IPS-18a (cell line): ENCODE data around the gene STK25.
A peak's percentile ranks its signal among the peaks of the same experiment; 100 is the strongest.

ENCODE experiments used
- H3K27ac ChIP-seq: one replicate; pipeline ENCODE4 v1.5.1; 2013; ENCODE audit warnings: low read length
- H3K27me3 ChIP-seq: one replicate; pipeline ENCODE4 v1.6.1; 2013; ENCODE audit warnings: mild to moderate bottlenecking, low read length; ENCODE audit not compliant: control insufficient read depth, insufficient read depth
- H3K36me3 ChIP-seq: one replicate; pipeline ENCODE4 v1.6.1; 2013; ENCODE audit warnings: low read depth, low read length; ENCODE audit not compliant: control insufficient read depth
- H3K4me1 ChIP-seq: one replicate; pipeline ENCODE4 v1.6.1; 2013; ENCODE audit warnings: low read depth, low read length; ENCODE audit not compliant: control insufficient read depth
- H3K4me3 ChIP-seq: one replicate; pipeline ENCODE4 v1.5.1; 2013; ENCODE audit warnings: low read length
- H3K9ac ChIP-seq: one replicate; pipeline ENCODE4 v1.6.1; 2013; ENCODE audit warnings: mild to moderate bottlenecking, low read length, moderate library complexity
- H3K9me3 ChIP-seq: one replicate; pipeline ENCODE4 v1.6.1; 2013; ENCODE audit warnings: low read depth, low read length; ENCODE audit not compliant: control insufficient read depth

The STK25 gene

DNA sequence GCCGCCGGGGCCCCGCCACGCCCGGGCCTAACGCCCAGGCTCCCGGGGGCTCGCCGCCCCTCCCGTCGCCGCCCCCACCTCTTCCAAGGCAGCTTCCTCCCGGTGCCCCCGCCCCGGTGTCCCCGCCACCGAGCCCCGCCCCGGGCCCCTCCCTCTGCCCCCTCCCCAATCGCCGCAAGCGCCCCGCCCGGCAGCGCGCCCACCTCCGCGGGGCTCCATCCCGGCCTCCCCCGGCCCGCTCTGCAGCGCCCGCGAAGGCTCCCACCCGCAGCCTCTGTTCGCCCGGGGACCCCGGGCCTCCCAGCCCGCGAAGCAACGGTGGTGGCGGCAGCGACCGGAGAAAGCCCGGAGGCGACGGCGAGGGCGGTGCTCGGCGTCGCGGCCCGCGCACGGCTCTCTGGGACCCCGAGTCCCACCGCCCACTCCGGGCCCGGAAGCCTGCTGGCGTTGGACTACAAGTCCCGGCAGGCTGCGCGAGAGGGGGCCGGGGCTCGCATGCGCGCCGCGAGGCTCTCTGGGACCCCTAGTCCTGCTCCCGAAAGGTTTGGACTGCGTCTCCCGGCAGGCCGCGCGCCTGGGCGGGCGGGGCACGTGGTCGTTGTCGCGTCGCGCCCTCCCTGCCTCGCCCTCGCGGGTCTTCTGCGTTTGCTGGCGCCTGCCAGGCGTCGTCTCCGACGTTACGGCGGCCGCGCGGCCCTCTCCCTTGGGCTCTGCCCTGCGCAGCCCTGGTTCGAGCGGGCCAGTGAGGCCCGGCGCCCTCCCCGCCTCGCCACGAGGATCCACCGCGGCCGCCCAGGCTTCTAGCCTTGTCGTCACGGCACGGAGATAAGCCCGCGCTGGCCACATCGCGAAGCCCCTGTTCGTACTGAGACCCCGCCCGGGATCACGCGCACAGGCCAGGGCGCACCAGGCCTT, at the start of gene STK25:
Gene STK25, minus strand, starts transcription at position 345 of the 915 bp plus-strand sequence. CDS start 549 bp downstream, outside the sequence.
- peaks cover 3% of the 10 kb centered on the region for H3K36me3 ChIP-seq
- peaks cover 11% of the 10 kb centered on the region for H3K27me3 ChIP-seq
- peaks cover 11% of the 10 kb centered on the region for H3K4me1 ChIP-seq
- no peak within 1 kb of the TSS for H3K27ac ChIP-seq
- peak within 1 kb of the TSS; percentile 62 for H3K9ac ChIP-seq
- peak within 1 kb of the TSS; percentile 77 for H3K4me3 ChIP-seq
- H3K9me3 ChIP-seq = no peaks in the 10 kb centered on the region

DNA sequence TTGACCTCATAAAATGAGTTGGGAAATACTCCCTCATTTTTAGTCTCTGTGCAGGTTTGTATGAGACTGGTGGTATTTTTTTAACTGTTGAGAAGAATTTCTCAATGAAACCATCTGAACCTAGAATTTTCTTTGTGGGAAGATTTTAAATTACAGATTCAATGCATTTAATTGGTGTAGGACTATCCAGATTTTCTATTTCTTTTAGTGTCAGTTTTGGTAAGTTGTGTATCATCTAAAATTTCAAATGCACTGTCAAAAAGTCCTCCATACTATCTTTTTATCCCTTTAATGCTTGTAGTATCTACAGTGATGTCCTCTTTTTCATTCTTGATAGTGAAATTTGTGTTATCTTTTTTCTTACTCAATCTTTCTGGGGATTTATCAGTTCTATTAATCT, 48.4 kb upstream of the STK25 start:
- no peak overlapping the region for H3K9ac ChIP-seq
- peaks cover 3% of the 10 kb centered on the region for H3K4me1 ChIP-seq
- no peak overlapping the region for H3K4me3 ChIP-seq
- no peak overlapping the region for H3K27ac ChIP-seq
- no peaks in the 10 kb centered on the region for H3K36me3 ChIP-seq
- peaks cover 6% of the 10 kb centered on the region for H3K27me3 ChIP-seq
- H3K9me3 ChIP-seq = no peaks in the 10 kb centered on the region

DNA sequence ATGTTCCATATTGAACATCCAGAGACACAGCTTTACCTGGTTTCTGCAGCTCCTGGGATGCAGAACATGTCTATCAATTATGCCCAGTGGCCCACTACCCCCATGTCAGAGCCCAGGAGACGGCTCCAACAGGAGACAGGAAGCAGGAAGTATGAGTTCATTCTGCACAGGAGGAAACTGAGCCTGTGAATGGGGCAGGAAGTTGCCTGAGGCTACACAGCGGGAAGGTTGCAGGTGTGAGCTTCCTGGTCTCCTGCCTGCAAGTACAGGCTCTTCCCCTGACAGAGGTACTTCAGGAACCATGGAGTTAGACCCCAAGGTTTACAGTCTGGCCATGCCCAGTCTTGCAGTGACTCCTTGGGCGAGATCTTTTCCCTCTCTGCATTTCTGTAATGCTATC, 47.3 kb upstream of the STK25 start:
- Histone ChIP-seq H3K27me3 (peaks cover 6% of the 10 kb centered on the region), H3K4me1 (peaks cover 3% of the 10 kb centered on the region), H3K4me3 (no peak overlapping the region), H3K36me3 (no peaks in the 10 kb centered on the region), H3K27ac (no peak overlapping the region), H3K9me3 (no peaks in the 10 kb centered on the region), H3K9ac (no peak overlapping the region)

- no peaks in the 10 kb centered on the region for H3K4me1 ChIP-seq
- H3K9me3 ChIP-seq = no peaks in the 10 kb centered on the region
- no peaks in the 10 kb centered on the region for H3K36me3 ChIP-seq
- peaks cover 6% of the 10 kb centered on the region for H3K27me3 ChIP-seq
- H3K27ac ChIP-seq = no peak overlapping the region
- no peak overlapping the region for H3K9ac ChIP-seq
- H3K4me3 ChIP-seq = no peak overlapping the region
Measured at GRCh38 chr2:241554610-241555322, 46.4 kb upstream of the STK25 start.

DNA sequence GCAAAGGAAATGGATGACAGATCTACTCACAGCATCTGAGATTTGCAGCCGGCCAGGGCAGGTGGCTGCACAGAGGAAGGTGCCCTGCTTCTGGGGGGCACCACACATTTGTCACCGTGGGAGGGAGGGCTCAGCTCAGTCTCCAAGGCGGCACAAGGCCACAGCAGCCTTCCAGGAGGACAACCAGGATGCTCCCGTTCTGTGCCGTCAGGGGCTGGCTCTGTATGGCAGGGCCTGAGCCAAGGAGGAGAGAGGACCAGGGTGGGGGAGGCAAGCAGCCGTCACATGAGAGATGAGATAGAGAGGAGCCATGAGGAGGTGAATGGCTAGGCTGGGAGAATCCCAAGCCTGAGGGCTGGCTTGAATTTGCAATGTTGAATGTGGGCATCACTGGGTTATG, 45.6 kb upstream of the STK25 start:
- no peaks in the 10 kb centered on the region for H3K36me3 ChIP-seq
- H3K9ac ChIP-seq = no peak overlapping the region
- H3K27ac ChIP-seq = no peak overlapping the region
- H3K27me3 ChIP-seq = peaks cover 6% of the 10 kb centered on the region
- H3K4me1 ChIP-seq = no peaks in the 10 kb centered on the region
- no peak overlapping the region for H3K4me3 ChIP-seq
- H3K9me3 ChIP-seq = no peaks in the 10 kb centered on the region

DNA sequence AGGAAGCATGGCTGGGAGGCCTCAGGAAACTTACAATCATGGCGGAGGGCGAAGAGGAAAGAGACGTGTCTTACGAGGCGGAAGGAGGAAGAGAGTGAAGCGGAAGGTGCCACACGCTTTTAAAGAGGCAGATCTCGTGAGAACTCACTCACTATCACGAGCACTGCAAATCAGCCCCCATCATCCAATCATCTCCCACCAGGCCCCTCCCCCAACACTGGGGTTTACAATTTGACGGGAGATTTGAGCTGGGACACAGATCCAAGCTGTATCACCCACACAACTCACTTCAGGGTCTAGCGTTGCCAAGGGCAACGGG, 45.1 kb upstream of the STK25 start:
- H3K9me3 ChIP-seq = no peaks in the 10 kb centered on the region
- no peak overlapping the region for H3K4me3 ChIP-seq
- peaks cover 6% of the 10 kb centered on the region for H3K27me3 ChIP-seq
- no peaks in the 10 kb centered on the region for H3K4me1 ChIP-seq
- no peak overlapping the region for H3K9ac ChIP-seq
- no peak overlapping the region for H3K27ac ChIP-seq
- H3K36me3 ChIP-seq = no peaks in the 10 kb centered on the region

DNA sequence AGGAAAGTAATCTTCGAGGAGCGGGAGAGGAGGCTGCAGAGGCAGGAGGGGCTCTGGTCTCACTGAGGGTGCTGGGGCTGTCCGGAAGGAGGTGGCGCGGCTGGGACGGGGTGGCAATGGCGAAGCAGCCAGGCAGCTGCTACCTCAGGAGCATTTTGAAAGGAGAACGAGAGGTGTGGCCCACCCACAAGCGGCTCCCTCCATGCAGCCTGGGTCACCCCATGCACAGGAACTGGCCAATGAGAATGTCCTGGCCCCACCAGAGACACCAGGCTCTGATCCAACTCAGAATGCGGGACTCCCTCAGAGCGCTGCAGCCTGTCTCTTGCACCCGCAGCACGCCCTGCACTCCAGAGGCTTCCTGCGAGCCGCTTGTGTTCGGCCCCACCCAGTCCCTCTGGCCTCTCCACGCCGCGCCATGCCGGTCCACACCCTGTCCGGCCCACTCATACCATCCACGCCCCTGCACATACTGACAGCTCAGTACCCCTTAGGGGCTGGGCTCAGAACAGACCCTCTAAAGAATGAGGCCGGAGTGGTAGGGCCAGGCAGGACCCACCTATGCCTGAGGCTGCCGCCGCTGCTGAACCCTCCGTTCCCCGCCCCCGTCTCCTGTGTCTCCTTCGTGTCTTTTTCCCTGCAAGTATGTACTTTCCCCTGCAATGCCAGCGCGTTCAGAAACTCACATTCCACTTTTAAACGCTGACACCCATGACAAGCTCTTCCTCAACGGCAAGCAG, 43.8 kb upstream of the STK25 start:
- Histone ChIP-seq H3K4me1 (no peaks in the 10 kb centered on the region), H3K36me3 (no peaks in the 10 kb centered on the region), H3K27me3 (no peaks in the 10 kb centered on the region), H3K9me3 (no peaks in the 10 kb centered on the region), H3K27ac (no peak overlapping the region), H3K4me3 (no peak overlapping the region), H3K9ac (no peak overlapping the region)

DNA sequence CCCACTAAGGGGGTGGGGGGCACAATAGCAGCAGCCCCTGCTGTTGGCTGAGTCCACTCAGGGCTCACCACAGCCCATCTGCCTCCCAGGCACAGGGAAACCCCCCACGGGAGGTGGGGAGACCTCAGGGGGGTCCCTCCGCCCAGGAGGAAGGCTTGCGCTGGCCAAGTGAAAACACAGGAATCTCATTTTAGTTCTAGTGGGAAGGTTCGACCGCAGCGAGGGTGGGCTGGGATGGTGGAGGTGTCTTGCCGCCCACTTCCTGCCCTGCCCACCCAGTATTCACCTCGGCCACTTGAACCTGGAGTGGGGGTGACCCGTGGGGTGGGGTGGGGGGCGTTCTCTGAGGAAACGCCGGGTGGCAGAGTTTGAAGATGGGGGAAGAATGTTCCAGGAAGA, 43.2 kb upstream of the STK25 start:
- H3K27me3 ChIP-seq = no peaks in the 10 kb centered on the region
- H3K9ac ChIP-seq = no peak overlapping the region
- no peak overlapping the region for H3K4me3 ChIP-seq
- no peak overlapping the region for H3K27ac ChIP-seq
- no peaks in the 10 kb centered on the region for H3K36me3 ChIP-seq
- no peaks in the 10 kb centered on the region for H3K9me3 ChIP-seq
- peaks cover 5% of the 10 kb centered on the region for H3K4me1 ChIP-seq

DNA sequence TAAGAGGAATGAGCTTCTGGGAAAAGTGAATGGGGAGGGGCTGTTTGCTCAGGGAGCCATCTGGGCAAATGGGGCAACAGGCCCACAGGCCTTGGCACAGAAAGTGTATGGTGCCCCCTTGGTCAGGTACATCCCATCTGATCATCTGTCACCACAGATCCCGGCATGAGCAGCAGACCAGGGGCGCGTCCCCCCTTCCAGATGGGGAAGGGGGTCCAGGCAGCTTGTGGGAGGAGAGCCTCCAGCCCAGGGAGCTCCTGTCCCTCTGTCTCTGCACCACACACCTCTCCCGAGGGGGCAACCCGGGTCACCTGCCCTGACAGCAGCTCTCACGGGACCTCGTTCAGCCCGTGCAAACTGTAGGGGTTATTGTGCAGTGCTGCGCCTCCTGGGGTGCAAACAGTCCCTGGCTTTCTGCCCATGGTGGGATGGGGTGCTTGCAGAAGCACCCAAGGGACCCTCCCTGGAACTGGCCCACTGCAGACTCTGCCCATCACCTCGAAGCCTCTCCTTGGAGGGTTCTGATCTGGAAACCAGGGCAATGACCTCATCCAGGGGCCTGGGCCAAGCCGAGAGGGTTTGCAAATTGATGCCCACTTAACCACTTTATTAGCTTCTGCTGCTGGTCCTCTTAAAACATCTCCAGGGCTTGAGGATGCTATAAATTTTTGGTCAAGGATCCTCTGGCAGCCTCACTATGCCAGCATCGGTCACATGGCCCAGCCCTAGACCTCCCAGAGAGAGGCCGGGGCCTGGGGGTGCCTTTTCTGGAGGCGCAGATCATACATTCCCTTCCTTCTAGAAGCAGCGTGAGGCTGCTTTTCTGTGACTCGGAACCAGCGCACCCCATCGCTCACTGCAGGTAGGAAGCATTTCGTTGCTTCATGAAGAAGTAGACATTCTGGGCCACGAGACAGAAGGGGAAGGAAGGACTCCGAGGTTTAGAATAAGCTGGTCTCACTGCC, 42.5 kb upstream of the STK25 start:
- H3K36me3 ChIP-seq = no peaks in the 10 kb centered on the region
- no peak overlapping the region for H3K27ac ChIP-seq
- peaks cover 5% of the 10 kb centered on the region for H3K4me1 ChIP-seq
- no peaks in the 10 kb centered on the region for H3K27me3 ChIP-seq
- H3K4me3 ChIP-seq = no peak overlapping the region
- no peak overlapping the region for H3K9ac ChIP-seq
- no peaks in the 10 kb centered on the region for H3K9me3 ChIP-seq

GRCh38 chr2:241548451-241548835, 40.1 kb upstream of the STK25 start:
- Histone ChIP-seq H3K27ac (no peak overlapping the region), H3K36me3 (no peaks in the 10 kb centered on the region), H3K4me1 (peaks cover 5% of the 10 kb centered on the region), H3K9me3 (no peaks in the 10 kb centered on the region), H3K4me3 (no peak overlapping the region), H3K27me3 (no peaks in the 10 kb centered on the region), H3K9ac (no peak overlapping the region)
